GM12865 (cell line): ENCODE measurements around the gene PRUNE2.
A peak's percentile ranks its signal among the peaks of the same experiment; 100 is the strongest.
"Not testable (repeated sequence)": the region's sequence is repeated elsewhere in the genome, so short reads cannot be mapped to it uniquely, and the experiment has no call there.

Source experiments
- DNase-seq: peaks from one replicate; pipeline ENCODE4 v3.0.0; 2010; ENCODE audit warnings: low read depth
- H3K4me3 ChIP-seq: 2 replicates; pipeline ENCODE4 v1.5.1; 2011; ENCODE audit warnings: mild to moderate bottlenecking, low read depth, low read length, control low read depth
- CTCF ChIP-seq: IDR thresholded peaks from 2 replicates; pipeline ENCODE4 v1.5.1; 2011; ENCODE audit warnings: low read length, control low read depth, low read depth, inconsistent platforms; ENCODE audit not compliant: insufficient read depth; ENCODE audit errors: missing control alignments

Gene PRUNE2

GRCh38 chr9:76905791-76906646 is at the start of gene PRUNE2:
Gene PRUNE2, minus strand, starts transcription at chr9:76906114. Its CDS starts 151 bp downstream, at chr9:76905963.
- H3K4me3 ChIP-seq, result no peak within 1 kb of the TSS
- TF ChIP-seq CTCF, result no peak
- peak; percentile 41 for DNase-seq

GRCh38 chr9:76955406-76955805 is 49.5 kb upstream of the PRUNE2 start:
- not testable (repeated sequence) for H3K4me3 ChIP-seq, DNase-seq

GRCh38 chr9:76949865-76950264 is 44.0 kb upstream of the PRUNE2 start:
- no peak for DNase-seq
- no peak for TF ChIP-seq CTCF
- no peak overlapping the region for H3K4me3 ChIP-seq

- no peak for TF ChIP-seq CTCF
- no peak overlapping the region for H3K4me3 ChIP-seq
- no peak for DNase-seq
These were observed 38.1 kb upstream of the PRUNE2 start for GRCh38 chr9:76944011-76944410.

GRCh38 chr9:76943054-76943453 is 37.1 kb upstream of the PRUNE2 start:
- no peak for DNase-seq
- no peak overlapping the region for H3K4me3 ChIP-seq
- TF ChIP-seq CTCF, result no peak

GRCh38 chr9:76932757-76933156 is 26.8 kb upstream of the PRUNE2 start:
- no peak overlapping the region for H3K4me3 ChIP-seq
- DNase-seq, result no peak
- TF ChIP-seq CTCF, result no peak

GRCh38 chr9:76932265-76932664 is 26.4 kb upstream of the PRUNE2 start:
- no peak for DNase-seq
- no peak for TF ChIP-seq CTCF
- H3K4me3 ChIP-seq, result no peak overlapping the region
